H1 (cell line): ENCODE measurements around the gene TMC6. TPM values are rescaled to one million over a fixed set of nuclear protein-coding genes. Genes with fewer than 3 reads are reported as not detected.

Source experiments
- CTCF ChIA-PET: fragments of 300-600 bp; sonication (Branson Sonifier 250); formaldehyde crosslinking; loops from one replicate; lab custom pipeline; 2021; ENCODE audit not compliant: partially characterized antibody; lab: Charles Lee
- POLR2A ChIA-PET: fragments of 300-600 bp; sonication (Branson Sonifier 250); formaldehyde crosslinking; loops from one replicate; lab custom pipeline; 2021; ENCODE audit warnings: inconsistent platforms; ENCODE audit not compliant: partially characterized antibody; lab: Charles Lee
- DNase-seq, 2 experiments: peaks; one replicate each; pipeline versions ENCODE4 v3.0.0 to v3.0.0-alpha.2; 2010 to 2022; ENCODE audit warnings: low spot score in 2 of 2, low read depth in 1 of 2, mixed read lengths in 1 of 2
- FAIRE-seq: peaks from 2 replicates; lab custom pipeline; 2011; peaks lifted over from hg19 to GRCh38; lab: Jason Lieb, UNC
- H2AFZ ChIP-seq: 2 replicates; pipeline ENCODE4 v1.8.1; 2012; ENCODE audit warnings: low read length, inconsistent platforms
- H2AK5ac ChIP-seq: 2 replicates; pipeline ENCODE4 v1.6.1; 2013; ENCODE audit warnings: low read depth, low read length
- H2BK120ac ChIP-seq: replicated peaks from 2 replicates; pipeline ENCODE3; 2013; ENCODE audit warnings: low read depth, low read length, inconsistent platforms
- H2BK12ac ChIP-seq: 2 replicates; pipeline ENCODE4 v1.6.1; 2013; ENCODE audit warnings: low read depth, low read length
- H2BK15ac ChIP-seq: 2 replicates; pipeline ENCODE4 v1.6.1; 2013; ENCODE audit warnings: low read length
- H2BK20ac ChIP-seq: 2 replicates; pipeline ENCODE4 v1.6.1; 2013; ENCODE audit warnings: low read length
- H2BK5ac ChIP-seq: 2 replicates; pipeline ENCODE4 v1.6.1; 2013; ENCODE audit warnings: low read depth, low read length
- H3K14ac ChIP-seq: 2 replicates; pipeline ENCODE4 v1.6.1; 2013; ENCODE audit warnings: inconsistent platforms; ENCODE audit not compliant: insufficient read length
- H3K18ac ChIP-seq: 2 replicates; pipeline ENCODE4 v1.6.1; 2013; ENCODE audit warnings: low read length; ENCODE audit errors: extremely low read depth
- H3K23ac ChIP-seq: 2 replicates; pipeline ENCODE4 v1.6.1; 2013; ENCODE audit warnings: inconsistent platforms; ENCODE audit not compliant: insufficient read length
- H3K23me2 ChIP-seq: 2 replicates; pipeline ENCODE4 v1.6.1; 2013; ENCODE audit warnings: low read depth, low read length
- H3K27ac ChIP-seq: 2 replicates; pipeline ENCODE4 v1.6.1; 2011; ENCODE audit warnings: low read depth, low read length, inconsistent platforms
- H3K27me3 ChIP-seq, 4 experiments: replicated peaks in 1 of 4; 1 replicate in 1 of 4; 2 replicates in 3 of 4; pipeline versions ENCODE4 v1.6.1 to v1.8.1; 2011 to 2013; ENCODE audit warnings: low read length in 3 of 4, mild to moderate bottlenecking in 3 of 4, inconsistent platforms in 2 of 4, mixed read lengths in 2 of 4, moderate library complexity in 1 of 4; ENCODE audit not compliant: control insufficient read depth in 3 of 4, insufficient read depth in 3 of 4; ENCODE audit errors: extremely low read depth in 1 of 4
- H3K36me3 ChIP-seq, 4 experiments: 2 replicates each; pipeline versions ENCODE4 v1.6.1 to v1.8.1; 2011 to 2013; ENCODE audit warnings: mild to moderate bottlenecking in 4 of 4, low read length in 3 of 4, moderate library complexity in 2 of 4, control low read depth in 1 of 4, inconsistent platforms in 1 of 4; ENCODE audit not compliant: insufficient read depth in 4 of 4, control insufficient read depth in 2 of 4
- H3K4ac ChIP-seq: replicated peaks from 2 replicates; pipeline ENCODE3; 2013; ENCODE audit warnings: low read length, low read depth, mixed read lengths, inconsistent platforms; ENCODE audit not compliant: insufficient read length
- H3K4me1 ChIP-seq, 4 experiments: replicated peaks in 1 of 4; 1 replicate in 1 of 4; 2 replicates in 3 of 4; pipeline versions ENCODE4 v1.6.1 to v1.8.1; 2011 to 2013; ENCODE audit warnings: low read length in 3 of 4, inconsistent platforms in 2 of 4, mixed read lengths in 1 of 4; ENCODE audit not compliant: insufficient read depth in 4 of 4, control insufficient read depth in 3 of 4
- H3K4me2 ChIP-seq, 2 experiments: 2 replicates each; pipeline versions ENCODE4 v1.6.1 to v1.8.1; 2011 to 2013; ENCODE audit warnings: low read depth in 2 of 2, low read length in 2 of 2, control low read depth in 1 of 2, inconsistent platforms in 1 of 2, mild to moderate bottlenecking in 1 of 2; ENCODE audit not compliant: insufficient read depth in 1 of 2
- H3K4me3 ChIP-seq, 4 experiments: fragments of 200-600, 300-600 bp in 1 of 4; sonication (generic), shearing (Covaris generic), sonication (Bioruptor Twin) in 1 of 4; 2 replicates each; pipeline versions ENCODE4 v1.5.1 to v1.8.1; 2011 to 2016; ENCODE audit warnings: low read length in 4 of 4, low read depth in 3 of 4, control low read depth in 2 of 4, inconsistent platforms in 2 of 4, mild to moderate bottlenecking in 2 of 4, mixed read lengths in 1 of 4, moderate library complexity in 1 of 4; ENCODE audit not compliant: insufficient read depth in 2 of 4; ENCODE audit errors: extremely low read depth in 1 of 4
- H3K56ac ChIP-seq: replicated peaks from 2 replicates; pipeline ENCODE3; 2013; ENCODE audit warnings: low read depth, mild to moderate bottlenecking, mixed read lengths, low read length, inconsistent platforms; ENCODE audit not compliant: insufficient read length
- H3K79me1 ChIP-seq: 2 replicates; pipeline ENCODE4 v1.6.1; 2013; ENCODE audit warnings: low read depth, low read length, control low read depth
- H3K79me2 ChIP-seq, 2 experiments: 2 replicates each; pipeline versions ENCODE4 v1.6.1 to v1.8.1; 2012 to 2013; ENCODE audit warnings: low read length in 2 of 2, mild to moderate bottlenecking in 2 of 2, inconsistent platforms in 1 of 2; ENCODE audit not compliant: insufficient read depth in 2 of 2, control insufficient read depth in 1 of 2
- H3K9ac ChIP-seq, 4 experiments: replicated peaks in 1 of 4; 1 replicate in 1 of 4; 2 replicates in 3 of 4; pipeline versions ENCODE4 v1.6.1 to v1.8.1; 2011 to 2013; ENCODE audit warnings: low read depth in 3 of 4, low read length in 3 of 4, control low read depth in 2 of 4, mild to moderate bottlenecking in 2 of 4, moderate library complexity in 2 of 4, inconsistent platforms in 1 of 4; ENCODE audit errors: extremely low read depth in 1 of 4
- H3K9me3 ChIP-seq, 2 experiments: 2 replicates each; pipeline versions ENCODE4 v1.6.1 to v1.8.1; 2012 to 2013; ENCODE audit warnings: mild to moderate bottlenecking in 2 of 2, moderate library complexity in 2 of 2, control low read depth in 1 of 2, inconsistent platforms in 1 of 2, low read depth in 1 of 2, low read length in 1 of 2, mixed read lengths in 1 of 2; ENCODE audit not compliant: insufficient read depth in 2 of 2
- H4K20me1 ChIP-seq, 2 experiments: replicated peaks in 1 of 2; 2 replicates each; pipeline versions ENCODE3 to v1.8.1; 2011 to 2013; ENCODE audit warnings: inconsistent platforms in 2 of 2, low read length in 2 of 2, mild to moderate bottlenecking in 1 of 2; ENCODE audit not compliant: insufficient read depth in 2 of 2, control insufficient read depth in 1 of 2
- H4K5ac ChIP-seq: 2 replicates; pipeline ENCODE4 v1.6.1; 2013; ENCODE audit warnings: low read length, low read depth, mixed read lengths, inconsistent platforms; ENCODE audit not compliant: insufficient read length
- H4K8ac ChIP-seq: 2 replicates; pipeline ENCODE4 v1.8.0; 2013; ENCODE audit warnings: mild to moderate bottlenecking, moderate library complexity, low read length, inconsistent platforms; ENCODE audit not compliant: insufficient read depth; ENCODE audit errors: extremely low read depth
- H4K91ac ChIP-seq: replicated peaks from 2 replicates; pipeline ENCODE3; 2013; ENCODE audit warnings: low read length, mixed read lengths, inconsistent platforms; ENCODE audit not compliant: insufficient read length
- FOSL1 ChIP-seq: IDR thresholded peaks from 2 replicates; pipeline ENCODE4 v1.6.1; 2011; ENCODE audit warnings: mild to moderate bottlenecking, low read depth, low read length, moderate library complexity; ENCODE audit not compliant: insufficient read depth
- WGBS, 2 experiments: shearing (Covaris generic) in 1 of 2; methylation state at CpG; one replicate each; pipeline versions ENCODE4 v1.1.6 to v1.1.7; 2013 to 2015; ENCODE audit warnings: low lambda C conversion rate in 2 of 2, mixed read lengths in 2 of 2, inconsistent platforms in 1 of 2, low coverage in 1 of 2, missing lambda C conversion rate in 1 of 2; ENCODE audit not compliant: insufficient replicate concordance in 2 of 2, insufficient coverage in 1 of 2, insufficient read length in 1 of 2; ENCODE audit errors: extremely low coverage in 1 of 2, missing lambda C conversion rate in 1 of 2; 5-methylcytosine and 5-hydroxymethylcytosine counted together
- polyA plus RNA-seq, 7 experiments: library from polyadenylated mRNA; depleted of rRNA in 3 of 7; stranded (reverse) in 5 of 7; unstranded in 2 of 7; fragments of >200 nt in 5 of 7; fragments of 200-250 nt in 2 of 7; gene quantifications; 1 replicate in 5 of 7; 2 replicates in 1 of 7; 4 replicates in 1 of 7; pipeline versions ENCODE4 v1.2.1 to v1.2.3, GENCODE V29; 2011 to 2013; ENCODE audit warnings: missing spikeins in 2 of 7, mixed read lengths in 2 of 7
- total RNA-seq: library from RNA; stranded (reverse); fragmentation: NEBNext Ultra II Directional; extraction: Animal tissue kit (Norgen Biotek cat#: 25700); gene quantifications from 2 replicates; pipeline ENCODE4 v1.2.1, GENCODE V29; 2021
- TF ChIP-seq, protein P1 (sequence below), 3 experiments: IDR thresholded peaks; 1 replicate in 2 of 3; 2 replicates in 1 of 3; pipeline versions ENCODE4 v1.5.1 to v1.6.1; 2011; ENCODE audit warnings: low read length in 3 of 3, mild to moderate bottlenecking in 3 of 3, inconsistent platforms in 2 of 3, low read depth in 1 of 3, moderate library complexity in 1 of 3; ENCODE audit not compliant: insufficient read depth in 1 of 3; ENCODE audit errors: control extremely low read depth in 1 of 3

The TMC6 gene
- total and polyA plus RNA-seq, 2 of the 8 experiments (the other 6 are each of a cell fraction or from before 2014, with no cell fraction given) = 39.4 to 77.6 TPM

- peak overlapping the region; percentile 35; the same call in 1 of the 2 replicates for H4K8ac ChIP-seq
- no peak overlapping the region for H2BK12ac ChIP-seq
- H3K36me3 ChIP-seq = no peaks in the 10 kb centered on the region; a peak in 1 of 8 replicates
- POLR2A ChIA-PET = interaction anchor here (1.0 kb wide), 4 partner anchors 13 to 62 kb away, joined by 3 to 7 read pairs (median 4); partner anchors contain the start of genes AFMID and TK1
- no peaks in the 10 kb centered on the region for H3K79me1 ChIP-seq
- H3K56ac ChIP-seq = no peak overlapping the region
- H2AFZ ChIP-seq = no peak overlapping the region
- H3K79me2 ChIP-seq = no peaks in the 10 kb centered on the region
- TF ChIP-seq, protein P1, sequence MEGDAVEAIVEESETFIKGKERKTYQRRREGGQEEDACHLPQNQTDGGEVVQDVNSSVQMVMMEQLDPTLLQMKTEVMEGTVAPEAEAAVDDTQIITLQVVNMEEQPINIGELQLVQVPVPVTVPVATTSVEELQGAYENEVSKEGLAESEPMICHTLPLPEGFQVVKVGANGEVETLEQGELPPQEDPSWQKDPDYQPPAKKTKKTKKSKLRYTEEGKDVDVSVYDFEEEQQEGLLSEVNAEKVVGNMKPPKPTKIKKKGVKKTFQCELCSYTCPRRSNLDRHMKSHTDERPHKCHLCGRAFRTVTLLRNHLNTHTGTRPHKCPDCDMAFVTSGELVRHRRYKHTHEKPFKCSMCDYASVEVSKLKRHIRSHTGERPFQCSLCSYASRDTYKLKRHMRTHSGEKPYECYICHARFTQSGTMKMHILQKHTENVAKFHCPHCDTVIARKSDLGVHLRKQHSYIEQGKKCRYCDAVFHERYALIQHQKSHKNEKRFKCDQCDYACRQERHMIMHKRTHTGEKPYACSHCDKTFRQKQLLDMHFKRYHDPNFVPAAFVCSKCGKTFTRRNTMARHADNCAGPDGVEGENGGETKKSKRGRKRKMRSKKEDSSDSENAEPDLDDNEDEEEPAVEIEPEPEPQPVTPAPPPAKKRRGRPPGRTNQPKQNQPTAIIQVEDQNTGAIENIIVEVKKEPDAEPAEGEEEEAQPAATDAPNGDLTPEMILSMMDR (IDR thresholded peaks at IDR 0.05; ENCODE audit: control extremely low read depth in 1 of 3, insufficient read depth in 1 of 3, low read depth in 1 of 3, low read length in 3 of 3) = 0 out of 4 replicates have a peak, but pooled peaks of 1 of the 3 experiments have one; percentile 3
- TF ChIP-seq FOSL1 = no peak
- CTCF ChIA-PET = interaction anchor here (0.7 to 4.7 kb wide), 6 partner anchors 11 to 87 kb away, joined by 3 to 27 read pairs (median 4); no protein-coding TSS in a partner anchor
- H2BK15ac ChIP-seq = 0 out of 2 replicates have a peak overlapping the region, but pooled peaks have one; percentile 40
- H2AK5ac ChIP-seq = no peak overlapping the region
- DNase-seq (no peak), FAIRE-seq (no peak)
- H3K27me3 ChIP-seq = no peaks in the 10 kb centered on the region
- no peak overlapping the region for H3K27ac ChIP-seq
- H4K20me1 ChIP-seq = no peaks in the 10 kb centered on the region
- H2BK5ac ChIP-seq = no peak overlapping the region
- WGBS, 2 experiments = 89% methylated on average over 21 of the region's 22 CpGs; no CpG with 5 or more reads in 1 of the 2 experiments
- H3K4me3 ChIP-seq = no peak overlapping the region
- peaks cover 3% of the 10 kb centered on the region; the same call in 1 of the 2 replicates for H3K23me2 ChIP-seq
- peaks cover 0 to 12% (median 6%) of the 10 kb centered on the region in 4 experiments; a peak in 6 of 7 replicates for H3K4me1 ChIP-seq
- H2BK120ac ChIP-seq = no peak overlapping the region
- H3K4me2 ChIP-seq = no peak overlapping the region
- no peak overlapping the region for H3K4ac ChIP-seq
- no peak overlapping the region for H2BK20ac ChIP-seq
- no peak overlapping the region for H3K9ac ChIP-seq
- H4K5ac ChIP-seq = no peak overlapping the region
- no peak overlapping the region for H3K14ac ChIP-seq
- H3K9me3 ChIP-seq = no peaks in the 10 kb centered on the region
- no peak overlapping the region for H3K23ac ChIP-seq
- H3K18ac ChIP-seq = no peak overlapping the region
- no peak overlapping the region for H4K91ac ChIP-seq
Observed at GRCh38 chr17:78163881-78164747, 35.6 kb upstream of the TMC6 start.
